Gastrocnemius medialis (tissue), 4 donors: Measurements from ENCODE around the gene INPP5A. TPM values are rescaled to one million over a fixed set of nuclear protein-coding genes. Genes with fewer than 3 reads are reported as not detected.
"Not testable (repeated sequence)": the region's sequence is repeated elsewhere in the genome, so short reads cannot be mapped to it uniquely, and the experiment has no call there.

Source experiments
- ATAC-seq, 2 donors: fragments of 150-250 bp; one replicate each; pipeline ENCODE4 v1.9.1; 2016
- DNase-seq, 2 donors: peaks; one replicate each; pipeline ENCODE4 v3.0.0-alpha.2; 2019
- H3K27ac ChIP-seq, 4 donors: fragments of 200-600 bp; sonication (generic); 1 replicate in 1 of 4; 2 replicates in 3 of 4; pipeline ENCODE4 v1.5.1; 2016 to 2018; ENCODE audit warnings: mild to moderate bottlenecking in 2 of 4, moderate library complexity in 1 of 4
- H3K27me3 ChIP-seq, 3 donors: fragments of 200-600 bp; sonication (generic) in 2 of 3; 1 replicate in 1 of 3; 2 replicates in 2 of 3; pipeline versions ENCODE4 v1.5.1 to v1.6.0; 2016 to 2019; ENCODE audit warnings: mild to moderate bottlenecking in 1 of 3, moderate library complexity in 1 of 3
- H3K36me3 ChIP-seq, 2 donors: fragments of 200-600 bp; sonication (generic) in 1 of 2; one replicate each; pipeline ENCODE4 v1.5.1; 2017 to 2018
- H3K4me1 ChIP-seq, 2 donors: fragments of 200-600 bp; sonication (generic) in 1 of 2; one replicate each; pipeline ENCODE4 v1.5.1; 2016 to 2017; ENCODE audit warnings: mild to moderate bottlenecking in 2 of 2
- H3K4me3 ChIP-seq, 4 donors: fragments of 200-600 bp; sonication (generic) in 3 of 4; 1 replicate in 1 of 4; 2 replicates in 3 of 4; pipeline ENCODE4 v1.5.1; 2016 to 2019; ENCODE audit warnings: mild to moderate bottlenecking in 2 of 4
- H3K9me3 ChIP-seq, 3 donors: fragments of 200-600 bp; sonication (generic) in 2 of 3; 1 replicate in 1 of 3; 2 replicates in 2 of 3; pipeline ENCODE4 v1.5.1; 2016 to 2019
- POLR2A ChIP-seq, 2 donors: fragments of 450-650 bp; IDR thresholded peaks; one replicate each; pipeline ENCODE4 v1.6.1; 2017; ENCODE audit warnings: antibody characterized with exemption in 2 of 2, mild to moderate bottlenecking in 2 of 2, moderate library complexity in 2 of 2
- in situ Hi-C, 4 donors: fragments of 200-750 bp; cut with MboI; loops; one replicate each; pipeline versions ENCODE4 v1.15.0 to v1.8.0; 2017; ENCODE audit warnings: low sequenced_read_pairs in 4 of 4
- intact Hi-C: fragments of 100-400 bp; cut with DNase I; formaldehyde crosslinking; loops from one replicate; pipeline ENCODE4 v1.15.1; 2023; ENCODE audit warnings: low total_unique reads
- total RNA-seq, 4 donors: library from RNA; depleted of rRNA; stranded (reverse); fragments of >200 nt; gene quantifications; one replicate each; pipeline versions ENCODE4 v1.1.0 to v1.2.3, GENCODE V29; 2016
- TF ChIP-seq, protein P1 (sequence below), 5 experiments: fragments of 450-650 bp in 3 of 5; fragments of 200-600 bp in 2 of 5; sonication (generic) in 2 of 5; IDR thresholded peaks in 4 of 5; conservative IDR thresholded peaks in 1 of 5; 1 replicate in 4 of 5; 2 replicates in 1 of 5; pipeline ENCODE4 v1.5.1; 2016 to 2019; ENCODE audit warnings: antibody characterized with exemption in 5 of 5, mild to moderate bottlenecking in 3 of 5, moderate library complexity in 3 of 5

Gene INPP5A
- total RNA-seq, 4 donors from 2014 or later = 74.9 to 107 (median 92.4) TPM

- Histone ChIP-seq H3K4me3 (no peak overlapping the region), H3K36me3 (no peaks in the 10 kb centered on the region), H3K27ac (no peak overlapping the region), H3K4me1 (peaks cover 0 to 5% of the 10 kb centered on the region in 2 donors), H3K9me3 (no peaks in the 10 kb centered on the region), H3K27me3 (no peaks in the 10 kb centered on the region)
- ATAC-seq = no peak
- TF ChIP-seq, protein P1, sequence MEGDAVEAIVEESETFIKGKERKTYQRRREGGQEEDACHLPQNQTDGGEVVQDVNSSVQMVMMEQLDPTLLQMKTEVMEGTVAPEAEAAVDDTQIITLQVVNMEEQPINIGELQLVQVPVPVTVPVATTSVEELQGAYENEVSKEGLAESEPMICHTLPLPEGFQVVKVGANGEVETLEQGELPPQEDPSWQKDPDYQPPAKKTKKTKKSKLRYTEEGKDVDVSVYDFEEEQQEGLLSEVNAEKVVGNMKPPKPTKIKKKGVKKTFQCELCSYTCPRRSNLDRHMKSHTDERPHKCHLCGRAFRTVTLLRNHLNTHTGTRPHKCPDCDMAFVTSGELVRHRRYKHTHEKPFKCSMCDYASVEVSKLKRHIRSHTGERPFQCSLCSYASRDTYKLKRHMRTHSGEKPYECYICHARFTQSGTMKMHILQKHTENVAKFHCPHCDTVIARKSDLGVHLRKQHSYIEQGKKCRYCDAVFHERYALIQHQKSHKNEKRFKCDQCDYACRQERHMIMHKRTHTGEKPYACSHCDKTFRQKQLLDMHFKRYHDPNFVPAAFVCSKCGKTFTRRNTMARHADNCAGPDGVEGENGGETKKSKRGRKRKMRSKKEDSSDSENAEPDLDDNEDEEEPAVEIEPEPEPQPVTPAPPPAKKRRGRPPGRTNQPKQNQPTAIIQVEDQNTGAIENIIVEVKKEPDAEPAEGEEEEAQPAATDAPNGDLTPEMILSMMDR (IDR thresholded peaks at IDR 0.05 in 4 of 5, conservative IDR thresholded peaks at IDR 0.05 in 1 of 5) = no peak
- TF ChIP-seq POLR2A (IDR thresholded peaks at IDR 0.05) = no peak
- intact Hi-C loops (no loop called here), in situ Hi-C loops (no loop called here)
- no peak for DNase-seq
Observed at GRCh38 chr10:132739225-132739613, 201.6 kb downstream of the INPP5A start.

- H3K4me3 ChIP-seq = no peak overlapping the region
- DNase-seq (no peak), ATAC-seq (no peak)
- no peak for TF ChIP-seq POLR2A (IDR thresholded peaks at IDR 0.05)
- TF ChIP-seq, protein P1 (IDR thresholded peaks at IDR 0.05 in 4 of 5, conservative IDR thresholded peaks at IDR 0.05 in 1 of 5) = no peak
- H3K27ac ChIP-seq = no peak overlapping the region
- intact Hi-C loops = no loop called here
- in situ Hi-C loops = no loop called here
- no peaks in the 10 kb centered on the region for H3K27me3 ChIP-seq
- no peaks in the 10 kb centered on the region for H3K36me3 ChIP-seq
- peaks cover 0 to 5% of the 10 kb centered on the region in 2 donors for H3K4me1 ChIP-seq
- H3K9me3 ChIP-seq = no peaks in the 10 kb centered on the region
Observed at GRCh38 chr10:132740588-132740987, 203.0 kb downstream of the INPP5A start.

DNA sequence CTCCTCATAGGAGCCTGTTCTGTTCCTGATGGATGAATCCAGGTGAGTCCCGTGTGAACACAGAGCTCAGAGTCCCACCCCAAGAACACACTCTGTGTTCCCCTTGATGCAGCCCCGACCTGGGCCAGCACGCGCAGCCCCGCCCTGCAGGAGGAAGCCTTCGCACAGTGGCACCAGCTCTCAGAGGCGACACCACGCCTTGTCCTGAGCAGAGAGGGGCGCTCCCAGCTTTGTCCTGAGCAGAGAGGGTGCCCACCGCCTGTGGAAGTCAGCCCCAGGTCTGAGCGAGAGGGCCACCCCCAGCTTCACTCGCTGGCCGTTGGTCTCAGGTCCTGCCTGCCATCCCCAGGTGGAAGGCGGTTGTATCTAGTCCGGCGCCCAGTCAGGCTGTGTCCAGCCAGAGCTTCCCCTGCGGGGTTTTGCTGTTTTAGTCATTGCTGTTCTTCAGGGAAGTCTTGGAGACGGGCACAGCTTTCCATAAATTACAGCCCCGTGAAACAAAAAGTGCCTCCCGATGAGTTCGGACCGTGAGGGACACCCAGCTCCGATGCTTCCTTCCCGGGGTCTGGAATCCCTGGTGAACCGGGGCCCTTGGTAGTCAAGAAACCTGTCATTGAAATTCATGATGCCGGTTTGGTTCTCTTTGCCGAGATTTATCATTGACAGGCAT lies 204.7 kb downstream of the INPP5A start:
- no peak overlapping the region for H3K4me3 ChIP-seq
- intact Hi-C loops (no loop called here), in situ Hi-C loops (no loop called here)
- H3K27ac ChIP-seq = no peak overlapping the region
- no peak for TF ChIP-seq POLR2A (IDR thresholded peaks at IDR 0.05)
- TF ChIP-seq, protein P1 (IDR thresholded peaks at IDR 0.05 in 4 of 5, conservative IDR thresholded peaks at IDR 0.05 in 1 of 5) = no peak
- H3K9me3 ChIP-seq = no peaks in the 10 kb centered on the region
- ATAC-seq (no peak), DNase-seq (no peak)
- H3K4me1 ChIP-seq = peaks cover 0 to 5% of the 10 kb centered on the region in 2 donors
- H3K27me3 ChIP-seq = no peaks in the 10 kb centered on the region
- no peaks in the 10 kb centered on the region for H3K36me3 ChIP-seq

DNA sequence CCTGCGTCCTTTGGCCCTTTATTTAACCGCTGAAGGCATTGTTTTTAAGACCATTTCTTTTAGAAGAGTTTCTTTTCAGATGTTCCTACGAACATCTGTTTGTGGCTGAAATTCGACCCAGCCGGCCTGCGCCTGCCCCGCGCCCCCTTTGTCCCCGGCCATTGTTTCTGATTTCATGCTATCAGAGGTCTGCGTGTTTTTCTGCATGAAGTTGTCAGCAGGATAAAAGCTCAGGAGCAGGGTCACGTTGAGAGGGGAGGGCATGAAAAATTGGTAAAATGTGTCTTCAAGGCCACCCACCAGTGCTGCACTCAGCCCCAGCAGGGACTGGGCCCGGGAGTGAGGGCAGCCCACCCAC lies 205.2 kb downstream of the INPP5A start:
- intact Hi-C loops = no loop called here
- no peak overlapping the region for H3K4me3 ChIP-seq
- DNase-seq (no peak), ATAC-seq (no peak)
- TF ChIP-seq, protein P1 (IDR thresholded peaks at IDR 0.05 in 4 of 5, conservative IDR thresholded peaks at IDR 0.05 in 1 of 5) = no peak
- no peak for TF ChIP-seq POLR2A (IDR thresholded peaks at IDR 0.05)
- no peaks in the 10 kb centered on the region for H3K27me3 ChIP-seq
- in situ Hi-C loops = no loop called here
- H3K36me3 ChIP-seq = no peaks in the 10 kb centered on the region
- H3K4me1 ChIP-seq = peaks cover 0 to 5% of the 10 kb centered on the region in 2 donors
- H3K27ac ChIP-seq = no peak overlapping the region
- H3K9me3 ChIP-seq = no peaks in the 10 kb centered on the region

DNA sequence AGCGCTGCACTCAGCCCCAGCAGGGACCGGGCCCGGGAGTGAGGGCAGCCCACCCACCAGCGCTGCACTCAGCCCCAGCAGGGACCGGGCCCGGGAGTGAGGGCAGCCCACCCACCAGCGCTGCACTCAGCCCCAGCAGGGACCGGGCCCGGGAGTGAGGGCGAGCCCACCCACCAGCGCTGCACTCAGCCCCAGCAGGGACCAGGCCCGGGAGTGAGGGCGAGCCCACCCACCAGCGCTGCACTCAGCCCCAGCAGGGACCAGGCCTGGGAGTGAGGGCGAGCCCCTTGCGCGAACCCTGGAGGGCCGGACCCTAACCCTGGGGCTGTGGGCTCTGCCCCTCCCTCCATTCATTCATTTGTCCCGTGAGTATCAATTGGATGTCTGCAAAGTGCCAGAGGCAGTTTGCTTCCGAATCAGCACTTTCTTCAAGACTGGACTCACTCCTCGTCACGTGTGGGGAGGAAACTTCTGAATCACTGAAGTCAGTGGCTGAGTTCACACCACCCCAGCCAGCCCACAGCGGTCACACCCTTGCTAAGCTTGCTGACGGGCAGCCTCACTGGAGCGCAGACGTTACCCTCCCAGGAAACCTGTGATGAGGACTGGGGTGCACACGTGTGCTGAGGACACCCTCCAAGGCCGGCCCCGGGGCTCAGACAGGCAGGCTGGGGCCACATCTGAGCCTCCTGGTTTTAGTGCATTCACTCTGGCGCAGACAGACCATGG lies 205.8 kb downstream of the INPP5A start:
- H3K27ac ChIP-seq, in situ Hi-C loops, ATAC-seq, H3K4me3 ChIP-seq, DNase-seq, intact Hi-C loops, H3K36me3 ChIP-seq, H3K9me3 ChIP-seq, H3K27me3 ChIP-seq, H3K4me1 ChIP-seq: not testable (repeated sequence)
